ENCODE data around the gene CD72. TPM values are rescaled to one million over a fixed set of nuclear protein-coding genes. Genes with fewer than 3 reads are reported as not detected.
"Not testable (repeated sequence)": the region's sequence is repeated elsewhere in the genome, so short reads cannot be mapped to it uniquely, and the experiment has no call there.

Gene CD72
- total RNA-seq, 2 experiments from 2014 or later = 67.6 to 91.4 TPM

GRCh38 chr9:35639631-35640030 is 21.4 kb upstream of the CD72 start:
- Histone ChIP-seq H3K4me3 (ENCODE audit: low read depth, low read length, poor library complexity, severe bottlenecking) (no peak overlapping the region), H3K4me1 (ENCODE audit: insufficient read depth, low read length, poor library complexity, severe bottlenecking) (peaks cover 57% of the 10 kb centered on the region), H3K79me2 (ENCODE audit: insufficient read depth, low read depth, low read length) (no peaks in the 10 kb centered on the region), H3K9me3 (ENCODE audit: low read length) (peaks cover 9% of the 10 kb centered on the region; the same call in 1 of the 2 replicates), H3K36me3 (ENCODE audit: insufficient read depth, low read length) (peaks cover 36% of the 10 kb centered on the region), H4K20me1 (ENCODE audit: insufficient read depth, low read length) (no peaks in the 10 kb centered on the region), H3K4me2 (ENCODE audit: low read length) (peak overlapping the region; percentile 58), H3K9me2 (ENCODE audit: insufficient read depth, low read length) (no peaks in the 10 kb centered on the region), H3K27ac (ENCODE audit: low read depth, low read length, poor library complexity, severe bottlenecking) (peak overlapping the region; percentile 72), H2AFZ (ENCODE audit: low read length) (peak overlapping the region; percentile 1; the same call in 1 of the 2 replicates)
- no peak for DNase-seq (ENCODE audit: low spot score)
- TF ChIP-seq EZH2phosphoT487 (IDR thresholded peaks at IDR 0.05; ENCODE audit: borderline replicate concordance, low read depth, low read length) (no peak), CTCF (conservative IDR thresholded peaks at IDR 0.05; ENCODE audit: low read length) (no peak)
- ChIA-PET CTCF (ENCODE audit: unreplicated experiment) (interaction anchor here (2.3 kb wide), 1 partner anchor 9 kb away, joined by 5 read pairs; no protein-coding TSS in a partner anchor), POLR2A (interaction anchor here (0.7 to 3.1 kb wide), 7 partner anchors 8 to 248 kb away, joined by 3 to 17 read pairs (median 6); partner anchors contain the start of genes CCDC107, CD72, RMRP and SIT1)
- no TSS peak for BruUV-seq (replicated peaks)
- intact Hi-C loops (cut with micrococcal nuclease; ENCODE audit: unreplicated experiment) = no loop called here

GRCh38 chr9:35639225-35639624 is 21.0 kb upstream of the CD72 start:
- ChIA-PET CTCF (ENCODE audit: unreplicated experiment) (interaction anchor here (2.3 kb wide), 1 partner anchor 9 kb away, joined by 5 read pairs; no protein-coding TSS in a partner anchor), POLR2A (interaction anchor here (0.7 to 3.1 kb wide), 7 partner anchors 8 to 247 kb away, joined by 3 to 17 read pairs (median 7); partner anchors contain the start of genes CD72 and SIT1)
- H3K4me2 ChIP-seq (ENCODE audit: low read length) = peak overlapping the region; percentile 58
- H3K4me3 ChIP-seq (ENCODE audit: low read depth, low read length, poor library complexity, severe bottlenecking); DNase-seq (ENCODE audit: low spot score); H3K9me3 ChIP-seq (ENCODE audit: low read length); H3K79me2 ChIP-seq (ENCODE audit: insufficient read depth, low read depth, low read length); H4K20me1 ChIP-seq (ENCODE audit: insufficient read depth, low read length); H3K9me2 ChIP-seq (ENCODE audit: insufficient read depth, low read length); intact Hi-C loops (cut with micrococcal nuclease; ENCODE audit: unreplicated experiment); BruUV-seq (replicated peaks): not testable (repeated sequence)
- H2AFZ ChIP-seq (ENCODE audit: low read length) = peak overlapping the region; percentile 1; the same call in 1 of the 2 replicates
- peaks cover 32% of the 10 kb centered on the region for H3K36me3 ChIP-seq (ENCODE audit: insufficient read depth, low read length)
- H3K27ac ChIP-seq (ENCODE audit: low read depth, low read length, poor library complexity, severe bottlenecking) = peak overlapping the region; percentile 72
- peaks cover 61% of the 10 kb centered on the region for H3K4me1 ChIP-seq (ENCODE audit: insufficient read depth, low read length, poor library complexity, severe bottlenecking)

- ChIA-PET CTCF (ENCODE audit: unreplicated experiment) (interaction anchor here (2.3 kb wide), 1 partner anchor 10 kb away, joined by 5 read pairs; no protein-coding TSS in a partner anchor), POLR2A (interaction anchor here (0.7 to 3.1 kb wide), 8 partner anchors 9 to 247 kb away, joined by 3 to 17 read pairs (median 6); partner anchors contain the start of genes CD72 and SIT1)
- intact Hi-C loops (cut with micrococcal nuclease; ENCODE audit: unreplicated experiment); H2AFZ ChIP-seq (ENCODE audit: low read length); BruUV-seq (replicated peaks); H3K79me2 ChIP-seq (ENCODE audit: insufficient read depth, low read depth, low read length); H3K4me3 ChIP-seq (ENCODE audit: low read depth, low read length, poor library complexity, severe bottlenecking); H3K9me2 ChIP-seq (ENCODE audit: insufficient read depth, low read length); H4K20me1 ChIP-seq (ENCODE audit: insufficient read depth, low read length); H3K9me3 ChIP-seq (ENCODE audit: low read length): not testable (repeated sequence)
- Histone ChIP-seq H3K4me1 (ENCODE audit: insufficient read depth, low read length, poor library complexity, severe bottlenecking) (peaks cover 65% of the 10 kb centered on the region), H3K36me3 (ENCODE audit: insufficient read depth, low read length) (peaks cover 30% of the 10 kb centered on the region), H3K27ac (ENCODE audit: low read depth, low read length, poor library complexity, severe bottlenecking) (peak overlapping the region; percentile 72), H3K4me2 (ENCODE audit: low read length) (peak overlapping the region; percentile 58)
- DNase-seq (ENCODE audit: low spot score) = peak; percentile 63
These were observed 20.5 kb upstream of the CD72 start for GRCh38 chr9:35638751-35639150.

GRCh38 chr9:35637427-35637955 is 19.3 kb upstream of the CD72 start:
- Histone ChIP-seq H3K27ac (ENCODE audit: low read depth, low read length, poor library complexity, severe bottlenecking) (peak overlapping the region; percentile 72), H3K36me3 (ENCODE audit: insufficient read depth, low read length) (peaks cover 19% of the 10 kb centered on the region), H3K4me1 (ENCODE audit: insufficient read depth, low read length, poor library complexity, severe bottlenecking) (peaks cover 71% of the 10 kb centered on the region)
- H3K4me2 ChIP-seq (ENCODE audit: low read length); H4K20me1 ChIP-seq (ENCODE audit: insufficient read depth, low read length); BruUV-seq (replicated peaks); DNase-seq (ENCODE audit: low spot score); intact Hi-C loops (cut with micrococcal nuclease; ENCODE audit: unreplicated experiment); H3K4me3 ChIP-seq (ENCODE audit: low read depth, low read length, poor library complexity, severe bottlenecking); H3K9me3 ChIP-seq (ENCODE audit: low read length); H2AFZ ChIP-seq (ENCODE audit: low read length); H3K79me2 ChIP-seq (ENCODE audit: insufficient read depth, low read depth, low read length); H3K9me2 ChIP-seq (ENCODE audit: insufficient read depth, low read length): not testable (repeated sequence)
- CTCF ChIA-PET (ENCODE audit: unreplicated experiment) = interaction anchor here (2.3 kb wide), 1 partner anchor 11 kb away, joined by 5 read pairs; no protein-coding TSS in a partner anchor
- POLR2A ChIA-PET = interaction anchor here (2.0 kb wide), 1 partner anchor 19 kb away, joined by 7 read pairs; the partner anchor contains the start of gene CD72

GRCh38 chr9:35636877-35637246 is 18.6 kb upstream of the CD72 start:
- H3K9me2 ChIP-seq (ENCODE audit: insufficient read depth, low read length); H3K9me3 ChIP-seq (ENCODE audit: low read length); DNase-seq (ENCODE audit: low spot score); BruUV-seq (replicated peaks); CTCF ChIA-PET (ENCODE audit: unreplicated experiment); H4K20me1 ChIP-seq (ENCODE audit: insufficient read depth, low read length); H3K79me2 ChIP-seq (ENCODE audit: insufficient read depth, low read depth, low read length); intact Hi-C loops (cut with micrococcal nuclease; ENCODE audit: unreplicated experiment); H2AFZ ChIP-seq (ENCODE audit: low read length): not testable (repeated sequence)
- Histone ChIP-seq H3K4me2 (ENCODE audit: low read length) (peak overlapping the region; percentile 76), H3K4me3 (ENCODE audit: low read depth, low read length, poor library complexity, severe bottlenecking) (peak overlapping the region; percentile 28), H3K4me1 (ENCODE audit: insufficient read depth, low read length, poor library complexity, severe bottlenecking) (peaks cover 71% of the 10 kb centered on the region), H3K36me3 (ENCODE audit: insufficient read depth, low read length) (peaks cover 19% of the 10 kb centered on the region), H3K27ac (ENCODE audit: low read depth, low read length, poor library complexity, severe bottlenecking) (peak overlapping the region; percentile 94)
- POLR2A ChIA-PET = interaction anchor here (0.6 to 3.3 kb wide), 8 partner anchors 10 to 28 kb away, joined by 3 to 36 read pairs (median 5); partner anchors contain the start of genes ARHGEF39 and SIT1
